ENCODE results near the gene GJB2. TPM values are rescaled to one million over a fixed set of nuclear protein-coding genes. Genes with fewer than 3 reads are reported as not detected.

Gene GJB2
- total and polyA plus RNA-seq, 10 of the 15 experiments (the other 5 are each of a cell fraction or from before 2014, with no cell fraction given): 0.07 to 0.59 (median 0.31) TPM; not detected in 1

DNA sequence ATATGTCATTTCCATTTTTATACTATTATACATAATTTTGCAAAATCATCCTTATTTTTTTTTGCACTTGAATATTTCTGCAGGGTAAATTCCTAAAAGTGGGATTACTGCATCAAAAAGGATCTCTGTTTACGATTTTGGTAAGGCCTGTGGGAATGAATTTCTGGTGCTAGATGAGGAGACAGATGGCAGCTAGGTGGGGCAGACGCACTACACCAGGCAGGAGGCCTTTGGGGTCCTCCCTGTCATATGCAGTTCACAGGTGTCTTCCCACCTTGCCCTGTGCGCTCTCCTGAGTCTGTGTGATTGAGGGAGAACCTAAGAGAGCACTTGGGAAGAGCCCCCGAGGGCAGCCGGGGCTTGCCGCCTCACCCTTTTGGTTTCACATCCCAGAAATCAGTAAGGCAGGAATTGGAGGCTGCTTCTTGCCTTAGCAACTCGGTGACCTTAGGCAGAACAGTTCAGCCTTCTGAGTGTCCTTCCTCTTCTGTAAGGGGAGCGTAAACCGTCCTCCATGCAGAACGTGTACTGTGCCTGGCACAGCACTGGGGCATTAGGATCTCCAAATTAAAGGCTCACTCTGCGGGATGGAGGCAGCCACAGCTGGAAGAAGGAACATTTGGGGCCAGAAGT, 13.4 kb upstream of the GJB2 start (continued):
- TF ChIP-seq, protein P1, sequence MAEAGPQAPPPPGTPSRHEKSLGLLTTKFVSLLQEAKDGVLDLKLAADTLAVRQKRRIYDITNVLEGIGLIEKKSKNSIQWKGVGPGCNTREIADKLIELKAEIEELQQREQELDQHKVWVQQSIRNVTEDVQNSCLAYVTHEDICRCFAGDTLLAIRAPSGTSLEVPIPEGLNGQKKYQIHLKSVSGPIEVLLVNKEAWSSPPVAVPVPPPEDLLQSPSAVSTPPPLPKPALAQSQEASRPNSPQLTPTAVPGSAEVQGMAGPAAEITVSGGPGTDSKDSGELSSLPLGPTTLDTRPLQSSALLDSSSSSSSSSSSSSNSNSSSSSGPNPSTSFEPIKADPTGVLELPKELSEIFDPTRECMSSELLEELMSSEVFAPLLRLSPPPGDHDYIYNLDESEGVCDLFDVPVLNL (IDR thresholded peaks at IDR 0.05; ENCODE audit: low read depth, low read length): no peak
- TF ChIP-seq, protein P2, sequence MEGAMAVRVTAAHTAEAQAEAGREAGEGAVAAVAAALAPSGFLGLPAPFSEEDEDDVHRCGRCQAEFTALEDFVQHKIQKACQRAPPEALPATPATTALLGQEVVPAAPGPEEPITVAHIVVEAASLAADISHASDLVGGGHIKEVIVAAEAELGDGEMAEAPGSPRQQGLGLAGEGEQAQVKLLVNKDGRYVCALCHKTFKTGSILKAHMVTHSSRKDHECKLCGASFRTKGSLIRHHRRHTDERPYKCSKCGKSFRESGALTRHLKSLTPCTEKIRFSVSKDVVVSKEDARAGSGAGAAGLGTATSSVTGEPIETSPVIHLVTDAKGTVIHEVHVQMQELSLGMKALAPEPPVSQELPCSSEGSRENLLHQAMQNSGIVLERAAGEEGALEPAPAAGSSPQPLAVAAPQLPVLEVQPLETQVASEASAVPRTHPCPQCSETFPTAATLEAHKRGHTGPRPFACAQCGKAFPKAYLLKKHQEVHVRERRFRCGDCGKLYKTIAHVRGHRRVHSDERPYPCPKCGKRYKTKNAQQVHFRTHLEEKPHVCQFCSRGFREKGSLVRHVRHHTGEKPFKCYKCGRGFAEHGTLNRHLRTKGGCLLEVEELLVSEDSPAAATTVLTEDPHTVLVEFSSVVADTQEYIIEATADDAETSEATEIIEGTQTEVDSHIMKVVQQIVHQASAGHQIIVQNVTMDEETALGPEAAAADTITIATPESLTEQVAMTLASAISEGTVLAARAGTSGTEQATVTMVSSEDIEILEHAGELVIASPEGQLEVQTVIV (IDR thresholded peaks at IDR 0.05; ENCODE audit: borderline replicate concordance, partially characterized antibody): no peak
- TF ChIP-seq SREBF2 (IDR thresholded peaks at IDR 0.05; ENCODE audit: low read length): no peak
- no peak for TF ChIP-seq SUZ12 (IDR thresholded peaks at IDR 0.05; ENCODE audit: unreplicated experiment)
- TF ChIP-seq ZNF274 (IDR thresholded peaks at IDR 0.05; ENCODE audit: insufficient read depth, insufficient read length): no peak
- TF ChIP-seq IRF4 (IDR thresholded peaks at IDR 0.05; ENCODE audit: low read depth, low read length): no peak

GRCh38 chr13:20198781-20199180, 6.0 kb upstream of the GJB2 start:
- H4K20me1 ChIP-seq (ENCODE audit: control insufficient read depth, insufficient read depth): no peaks in the 10 kb centered on the region
- ChIA-PET CTCF (interaction anchor here (0.9 to 6.6 kb wide), 5 partner anchors 11 to 665 kb away, joined by 3 to 101 read pairs (median 3); no protein-coding TSS in a partner anchor), POLR2A (interaction anchor here (0.5 kb wide), 1 partner anchor 701 kb away, joined by 4 read pairs; no protein-coding TSS in a partner anchor), SMC1A (ENCODE audit: uncharacterized antibody, unreplicated experiment) (interaction anchor here (1.4 kb wide), 1 partner anchor 289 kb away, joined by 5 read pairs; no protein-coding TSS in a partner anchor), RAD21 (ENCODE audit: unreplicated experiment) (no interaction called here)
- H3K4me2 ChIP-seq (ENCODE audit: control insufficient read depth, insufficient read depth): no peak overlapping the region
- in situ Hi-C loops (cut with MboI) (loop anchor here (25.0 kb wide), 1 partner anchor 639 kb away; no protein-coding TSS in a partner anchor), intact Hi-C loops (cut with micrococcal nuclease; ENCODE audit: unreplicated experiment) (loop anchor here (5.0 kb wide), 1 partner anchor 629 kb away; no protein-coding TSS in a partner anchor)
- H3K27me3 ChIP-seq (replicated peaks in 1 of 2; ENCODE audit: control insufficient read depth in 2 of 2, insufficient read depth in 2 of 2, low read length in 1 of 2): peaks cover 3 to 14% of the 10 kb centered on the region in 2 experiments; a peak in 3 of 4 replicates
- H3K4me1 ChIP-seq (ENCODE audit: control insufficient read depth, insufficient read depth, low read length): peaks cover 4% of the 10 kb centered on the region; the same call in 1 of the 2 replicates
- no peak overlapping the region for H3K9ac ChIP-seq (ENCODE audit: control insufficient read depth, insufficient read depth, low read length)
- no peak for DNase-seq (ENCODE audit: low read depth, low spot score)
- no peaks in the 10 kb centered on the region for H3K36me3 ChIP-seq (ENCODE audit: control insufficient read depth in 2 of 2, insufficient read depth in 2 of 2, low read length in 1 of 2)
- no peak overlapping the region for H3K4me3 ChIP-seq
- 19% methylated on average over 1 of the region's 1 CpG for WGBS (ENCODE audit: insufficient coverage, insufficient replicate concordance, low lambda C conversion rate, missing lambda C conversion rate)
- FAIRE-seq: no peak
- no peaks in the 10 kb centered on the region for H3K79me2 ChIP-seq (ENCODE audit: control insufficient read depth, insufficient read depth, low read length)
- no peaks in the 10 kb centered on the region; the same call in 2 of the 3 replicates for H3K9me3 ChIP-seq (replicated peaks; ENCODE audit: control insufficient read depth, insufficient read depth, low read length)
- no TSS peak for BruUV-seq (replicated peaks)
- no peak overlapping the region for H2AFZ ChIP-seq (ENCODE audit: control insufficient read depth, low read depth, low read length)
- no peak for ATAC-seq
- H3K27ac ChIP-seq (ENCODE audit: control insufficient read depth, insufficient read depth): no peak overlapping the region
- TF ChIP-seq SMC3 (IDR thresholded peaks at IDR 0.05; ENCODE audit: borderline replicate concordance, low read length) (no peak), ZBED1 (IDR thresholded peaks at IDR 0.05; ENCODE audit: borderline replicate concordance) (no peak), PML (IDR thresholded peaks at IDR 0.05; ENCODE audit: low read length) (no peak), ETV6 (conservative IDR thresholded peaks at IDR 0.05 in 1 of 2, IDR thresholded peaks at IDR 0.05 in 1 of 2; ENCODE audit: borderline replicate concordance in 1 of 2, low read depth in 1 of 2) (no peak), CEBPB (IDR thresholded peaks at IDR 0.05; ENCODE audit: borderline replicate concordance in 1 of 2, low read depth in 2 of 2, low read length in 2 of 2) (no peak), MYB (IDR thresholded peaks at IDR 0.05; ENCODE audit: borderline replicate concordance, low read depth, low read length) (no peak), KLF5 (IDR thresholded peaks at IDR 0.05; ENCODE audit: partially characterized antibody) (no peak), PAX8 (IDR thresholded peaks at IDR 0.05) (no peak), PBX3 (IDR thresholded peaks at IDR 0.05; ENCODE audit: insufficient replicate concordance, low read depth, low read length) (no peak), YY1 (IDR thresholded peaks at IDR 0.05; ENCODE audit: low read depth, low read length) (no peak), BCL11A (IDR thresholded peaks at IDR 0.05; ENCODE audit: low read depth, low read length) (no peak), POU2F2 (IDR thresholded peaks at IDR 0.05; ENCODE audit: borderline replicate concordance, low read depth, low read length) (no peak), MEF2A (IDR thresholded peaks at IDR 0.05; ENCODE audit: insufficient read depth, low read depth, low read length) (no peak)

Measured in GM12878 (cell line).